Measurements from ENCODE around the gene CHEK1. TPM values are rescaled to one million over a fixed set of nuclear protein-coding genes. Genes with fewer than 3 reads are reported as not detected.

Gene CHEK1
- 16.3 and 32.5 TPM in 2 replicates for total RNA-seq

DNA sequence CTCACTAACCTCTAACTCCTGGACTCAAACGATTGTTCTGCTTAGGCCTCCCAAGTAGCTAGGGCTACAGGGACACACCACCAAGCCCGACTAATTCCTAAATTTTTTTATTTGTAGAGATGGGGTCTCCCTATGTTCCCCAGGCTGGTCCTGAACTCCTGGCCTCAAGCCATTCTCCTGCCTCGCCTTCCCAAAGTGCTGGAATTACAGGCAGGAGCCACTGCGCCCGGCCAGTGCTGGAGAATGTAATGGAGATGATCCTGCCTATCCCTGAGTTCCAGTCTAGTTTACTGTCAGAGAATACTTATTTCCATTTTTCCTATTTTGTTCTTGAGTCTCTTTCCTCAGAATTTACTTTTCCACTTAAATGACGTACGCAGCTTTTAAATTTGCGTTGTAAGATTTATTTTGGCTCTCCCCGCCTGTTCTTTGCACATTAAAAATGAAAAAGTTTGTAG lies at the start of gene CHEK1:
TSS of gene CHEK1 (plus strand) at position 408 of the 458 bp plus-strand sequence. CDS start 1,606 bp downstream, outside the sequence.

DNA sequence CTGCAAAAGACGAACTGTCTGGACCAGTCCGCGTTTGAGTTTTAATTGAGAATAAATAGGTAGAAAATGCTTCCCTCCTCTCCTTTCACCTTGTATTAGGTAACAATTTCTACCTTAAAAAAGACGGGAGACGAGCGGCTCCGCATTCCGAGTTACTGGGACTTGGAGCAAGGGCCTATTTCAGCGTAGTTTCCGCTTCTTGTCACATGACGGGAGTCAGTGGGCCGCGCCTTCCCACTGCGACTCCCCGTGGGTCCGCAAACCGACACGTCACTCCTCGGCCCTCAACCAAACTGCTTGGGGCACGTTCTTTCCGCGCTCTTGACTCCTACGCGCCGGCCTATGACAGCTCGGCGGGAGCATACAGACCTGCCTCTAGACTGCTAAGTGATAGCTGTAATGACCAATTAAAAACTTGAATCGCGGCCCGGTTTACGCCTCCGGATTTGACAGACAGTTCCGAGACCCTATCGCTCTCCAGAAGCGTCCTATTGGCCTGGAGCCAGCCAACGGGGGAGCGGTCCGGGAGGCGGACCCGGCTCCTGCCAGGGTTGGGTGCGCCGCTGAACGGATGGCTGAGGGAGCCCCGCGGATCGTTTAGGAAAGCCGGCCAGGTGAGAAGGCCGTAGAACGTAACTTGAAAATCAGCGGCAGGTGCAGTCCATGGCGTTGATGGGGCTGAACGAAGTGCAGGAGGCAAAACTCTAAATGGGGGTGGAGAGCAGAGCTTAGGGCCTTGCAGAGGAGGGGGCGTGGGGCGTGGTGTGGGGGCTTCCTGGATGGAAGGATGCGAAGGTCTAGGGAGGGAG lies 32.5 kb upstream of the CHEK1 start, which contains the start of gene STT3A:
TSS of gene STT3A (plus strand) at position 548 of the 809 bp plus-strand sequence. CDS start 3,064 bp downstream, outside the sequence.

DNA sequence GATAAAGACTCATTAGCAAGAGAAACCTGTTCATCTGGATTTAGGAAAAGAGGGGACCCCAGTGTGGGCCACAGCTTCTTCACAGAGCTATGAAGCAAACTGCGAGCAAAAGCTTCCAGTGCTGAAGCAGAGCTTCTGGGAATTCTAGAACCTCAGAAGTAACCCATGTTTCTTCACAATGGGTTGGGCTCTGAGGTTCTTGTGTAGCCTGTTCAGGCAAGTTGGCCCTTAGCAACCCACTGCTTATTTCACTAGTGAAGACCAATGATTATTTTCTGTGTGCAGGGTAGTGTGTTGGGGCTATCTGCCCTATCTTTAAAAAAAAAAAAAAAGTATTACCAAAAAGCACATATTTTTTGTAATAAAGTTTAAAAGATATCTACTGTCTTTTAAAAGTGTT lies 55.8 kb downstream of the CHEK1 start, which contains the start of gene ACRV1:
TSS of gene ACRV1 (minus strand) at position 101 of the 400 bp plus-strand sequence. CDS start at position 34, 67 bp downstream.

Other genes starting within 250 kb of the CHEK1 start
- 63.8 and 80.3 TPM in 2 replicates for gene FEZ1, start 128.9 kb upstream of the CHEK1 start, total RNA-seq
- gene EI24, start 55.7 kb upstream of the CHEK1 start, total RNA-seq: 99.6 and 130 TPM in 2 replicates
- 303 and 392 TPM in 2 replicates for gene STT3A, start 32.3 kb upstream of the CHEK1 start, total RNA-seq
- gene ACRV1, start 55.7 kb downstream of the CHEK1 start, total RNA-seq: not detected in 2 replicates
- not detected in 2 replicates for gene PATE1, start 121.1 kb downstream of the CHEK1 start, total RNA-seq
- gene PATE2, start 153.7 kb downstream of the CHEK1 start, total RNA-seq: 0.28 TPM in 1 of 2 replicates, not detected in the other
- not detected in 2 replicates for gene PATE3, start 163.0 kb downstream of the CHEK1 start, total RNA-seq
- not detected in 2 replicates for gene PATE4, start 208.2 kb downstream of the CHEK1 start, total RNA-seq

Data from smooth muscle cell of the umbilical artery (primary cell).